Stimulated activated CD4-positive, alpha-beta T cell treated with anti-CD3 and anti-CD28 coated beads, TNF-alpha, amount 100 ng/mL, for 48 hours (primary cell): ENCODE measurements around the gene TEX35.
"Not testable (repeated sequence)": the region's sequence is repeated elsewhere in the genome, so short reads cannot be mapped to it uniquely, and the experiment has no call there.

Experiments
- DNase-seq, 3 donors: peaks; one replicate each; pipeline ENCODE4 v3.0.0-alpha.2; 2020; ENCODE audit warnings: low read depth in 3 of 3

Gene TEX35

GRCh38 chr1:178541829-178542553 lies 29.1 kb downstream of the TEX35 start:
- DNase-seq, result peak in 1 of 3 donors; percentile 34

GRCh38 chr1:178542554-178543289 lies 29.8 kb downstream of the TEX35 start:
- DNase-seq, result peak; percentile 77 to 84 (median 81)

DNA sequence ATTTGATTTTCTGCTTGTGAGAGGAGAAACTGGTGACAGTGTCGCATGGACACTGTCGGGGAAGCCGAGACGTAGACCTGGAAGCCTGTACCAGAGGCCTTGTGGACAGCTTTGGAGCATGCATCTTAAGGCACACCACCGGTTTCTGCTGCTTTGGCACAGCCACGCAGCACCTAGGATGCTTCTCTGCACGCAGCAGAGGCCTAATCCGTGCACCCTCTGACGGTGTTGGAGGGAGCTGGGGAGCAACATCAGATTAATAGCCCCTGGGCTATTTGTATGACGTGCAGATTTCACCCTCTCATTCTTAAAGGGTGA lies 30.3 kb downstream of the TEX35 start:
- DNase-seq, result no peak

DNA sequence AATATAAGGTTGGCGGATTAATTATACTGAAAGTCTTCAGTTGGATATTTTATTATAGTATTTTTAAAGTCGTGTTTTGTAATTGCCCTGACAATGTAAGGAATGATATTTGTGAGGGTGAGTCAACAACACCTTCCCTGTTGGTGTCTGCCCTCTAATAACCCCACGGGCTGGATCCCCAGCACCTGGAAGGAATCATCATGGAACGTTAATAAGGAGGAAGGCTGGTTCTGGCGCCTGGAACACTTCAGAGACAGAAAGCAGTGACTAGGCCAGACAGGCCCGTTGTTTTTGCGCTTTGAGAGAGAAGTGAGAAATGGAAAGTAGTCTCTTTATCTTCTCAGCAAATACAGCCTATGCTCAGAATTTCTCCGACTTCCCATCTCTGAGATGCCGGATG lies 31.6 kb downstream of the TEX35 start:
- no peak for DNase-seq

DNA sequence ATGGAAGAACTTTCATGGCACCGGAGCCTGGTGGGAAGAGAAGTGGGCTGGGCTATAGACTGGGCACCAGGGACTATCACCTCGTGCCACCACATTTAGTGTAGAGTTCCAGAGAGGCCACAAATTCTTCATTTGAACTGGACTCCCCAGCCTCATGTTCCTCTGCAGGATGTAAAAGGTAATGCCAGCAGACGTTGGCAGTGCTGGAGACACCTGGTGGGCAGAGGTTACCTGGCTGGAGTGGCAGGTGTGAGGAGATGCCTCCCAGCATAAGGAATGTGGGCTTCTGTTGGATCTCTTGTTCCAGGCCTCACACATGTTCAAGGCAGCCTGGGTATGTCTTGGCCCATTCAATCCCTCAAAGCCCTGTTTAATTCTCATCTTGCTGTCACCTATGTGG lies 35.2 kb downstream of the TEX35 start:
- no peak for DNase-seq

DNA sequence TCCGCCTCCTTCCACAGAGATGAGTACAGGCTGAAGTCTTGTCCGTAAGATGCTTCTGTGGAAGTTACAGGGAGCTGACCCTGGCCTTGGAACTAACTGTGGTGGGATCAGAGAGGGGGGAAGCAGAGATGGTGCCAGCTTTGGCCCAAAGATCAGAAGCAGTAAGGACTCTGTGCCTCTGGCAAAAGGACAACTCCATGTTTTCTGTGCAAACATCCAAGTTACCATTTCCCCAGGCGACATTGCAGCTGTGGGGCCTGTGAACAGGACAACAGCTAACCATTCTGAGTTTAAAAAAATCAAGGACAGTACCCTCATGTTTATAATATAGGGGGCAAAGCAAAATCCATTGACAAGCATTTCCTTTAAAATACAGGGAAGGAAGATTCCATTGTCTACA lies 38.4 kb downstream of the TEX35 start:
- no peak for DNase-seq

DNA sequence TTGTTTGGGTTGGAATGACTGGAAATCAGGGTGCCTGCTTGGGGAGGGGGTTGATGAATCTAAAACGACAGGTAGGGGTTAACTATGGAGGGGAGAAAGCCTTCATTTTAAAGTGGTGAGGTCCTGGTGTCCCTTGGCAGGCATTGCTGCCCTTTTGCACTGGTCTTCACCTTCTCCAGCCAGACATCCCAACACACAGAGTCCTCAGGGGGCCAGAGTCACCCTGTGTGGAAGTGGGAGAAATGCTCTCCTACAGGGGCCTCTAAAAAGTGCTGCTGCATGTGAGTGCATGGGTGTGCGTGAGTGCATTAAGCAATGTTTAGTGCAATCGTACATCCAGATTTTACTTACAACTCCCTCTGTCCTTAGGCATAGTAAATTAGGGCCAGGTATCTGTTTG lies 39.0 kb downstream of the TEX35 start:
- no peak for DNase-seq

DNA sequence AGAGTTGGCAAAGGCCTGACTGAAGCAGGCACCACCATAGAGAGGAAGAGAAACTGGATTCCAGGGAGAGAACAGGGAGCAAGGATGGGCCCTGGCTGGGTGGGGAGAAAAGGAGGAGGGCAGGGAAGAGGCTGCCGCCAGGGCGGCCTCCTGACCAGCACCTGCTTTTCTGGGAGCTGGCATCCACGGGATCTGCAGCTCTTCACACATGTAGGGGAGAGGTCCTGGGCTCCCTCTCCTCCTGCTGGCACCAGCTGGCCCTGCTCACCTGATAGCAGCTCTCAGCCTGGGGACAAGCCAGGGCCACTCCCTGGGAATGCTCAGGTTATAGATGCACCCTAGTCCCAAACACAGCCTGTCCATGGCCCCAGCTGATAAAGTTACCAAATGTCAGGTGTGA lies 39.9 kb downstream of the TEX35 start:
- DNase-seq, result no peak

- not testable (repeated sequence) for DNase-seq
Measured at GRCh38 chr1:178554351-178554750, 41.4 kb downstream of the TEX35 start.

DNA sequence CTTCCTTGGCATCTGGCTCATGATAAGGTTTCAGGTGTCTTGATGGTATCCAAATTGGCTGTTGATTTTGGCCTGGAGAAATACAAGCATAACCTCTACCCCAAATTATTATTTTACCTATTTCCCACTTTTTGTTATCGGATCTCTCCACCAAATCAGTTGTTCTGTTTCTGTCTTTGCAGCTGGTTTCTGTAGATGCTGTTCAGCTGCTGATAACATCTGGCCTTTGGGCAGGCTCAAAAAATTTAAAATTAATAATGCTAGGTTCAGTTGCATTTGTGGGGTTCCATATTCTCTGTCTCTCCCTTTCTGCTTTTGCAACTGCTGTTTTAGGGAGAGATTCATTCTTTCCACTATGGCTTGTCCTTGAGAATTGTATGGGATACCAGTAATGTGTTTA lies 42.7 kb downstream of the TEX35 start:
- DNase-seq, result not testable (repeated sequence)

- not testable (repeated sequence) for DNase-seq
Measured at GRCh38 chr1:178558816-178559215, 45.9 kb downstream of the TEX35 start.

- no peak for DNase-seq
Measured at GRCh38 chr1:178560871-178561376, 48.0 kb downstream of the TEX35 start.

GRCh38 chr1:178563099-178563820 lies 50.4 kb downstream of the TEX35 start:
- DNase-seq, result no peak

DNA sequence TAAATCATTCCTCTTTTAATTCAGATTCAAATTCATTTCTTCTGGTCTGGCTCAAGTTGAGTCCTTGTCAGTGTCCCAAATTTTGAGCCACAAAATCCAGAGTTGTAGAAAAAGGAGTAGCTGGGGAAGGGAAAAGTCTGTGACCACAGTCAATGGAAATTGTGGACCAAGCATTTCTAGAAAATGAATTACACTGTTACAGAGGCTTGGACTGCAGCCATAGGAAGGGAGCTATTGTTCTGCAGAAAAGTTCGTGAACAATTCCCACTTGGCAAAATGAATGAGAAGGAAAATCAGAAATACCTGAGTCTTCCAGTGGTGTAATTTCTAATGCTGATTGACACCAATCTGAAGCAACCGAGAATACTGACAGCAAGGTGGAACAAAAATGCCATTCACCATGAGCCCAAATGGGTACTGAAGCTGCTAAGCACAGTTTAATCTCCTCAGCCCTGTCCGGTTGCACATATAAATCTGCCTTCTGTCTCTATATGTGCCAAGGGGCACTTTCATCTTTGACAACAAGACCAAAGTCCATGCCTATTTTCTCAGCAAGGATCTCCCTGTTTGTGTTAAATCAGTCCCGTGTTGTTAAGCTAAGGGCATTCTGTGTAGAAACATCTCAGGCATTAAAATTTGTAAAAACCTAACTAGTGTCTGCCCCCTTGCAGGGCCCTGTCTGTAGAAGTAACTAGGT lies 51.3 kb downstream of the TEX35 start:
- DNase-seq, result no peak

DNA sequence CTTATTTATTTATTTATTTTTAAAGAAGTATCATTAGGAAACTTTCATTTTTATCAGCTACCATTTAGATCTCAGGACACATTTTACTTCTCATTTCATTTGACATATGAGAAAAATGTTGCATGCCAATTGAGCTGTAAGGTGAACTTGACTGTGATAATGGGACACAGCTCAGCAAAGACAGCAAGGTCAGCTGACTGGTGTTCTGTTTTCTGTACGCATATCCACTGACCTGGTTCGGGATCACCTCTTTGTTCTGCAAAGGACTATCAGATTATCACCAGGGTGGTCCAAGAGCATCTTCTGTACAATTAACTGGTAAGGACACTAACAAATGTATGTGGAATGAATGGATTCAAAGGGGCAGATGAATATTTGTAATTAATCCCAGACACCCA lies 51.9 kb downstream of the TEX35 start:
- DNase-seq, result no peak

DNA sequence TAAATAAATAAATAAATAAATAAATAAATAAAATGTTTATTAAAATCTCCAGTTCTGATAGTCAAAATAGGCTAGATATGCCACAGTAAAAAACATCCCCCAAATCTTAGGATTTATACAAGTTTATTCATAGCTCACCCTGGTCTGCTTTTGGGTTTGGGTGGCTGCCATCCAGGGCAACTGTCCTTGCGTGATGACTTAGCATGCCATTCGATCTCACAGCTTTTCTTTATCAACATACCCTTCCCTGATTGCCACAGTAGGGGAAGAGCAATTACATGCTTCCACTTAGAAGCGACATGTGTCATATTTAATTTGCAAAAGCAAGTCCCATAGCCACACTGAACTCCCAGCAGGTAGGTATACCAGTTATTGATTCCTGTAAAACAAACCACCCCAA lies 52.7 kb downstream of the TEX35 start:
- no peak for DNase-seq

DNA sequence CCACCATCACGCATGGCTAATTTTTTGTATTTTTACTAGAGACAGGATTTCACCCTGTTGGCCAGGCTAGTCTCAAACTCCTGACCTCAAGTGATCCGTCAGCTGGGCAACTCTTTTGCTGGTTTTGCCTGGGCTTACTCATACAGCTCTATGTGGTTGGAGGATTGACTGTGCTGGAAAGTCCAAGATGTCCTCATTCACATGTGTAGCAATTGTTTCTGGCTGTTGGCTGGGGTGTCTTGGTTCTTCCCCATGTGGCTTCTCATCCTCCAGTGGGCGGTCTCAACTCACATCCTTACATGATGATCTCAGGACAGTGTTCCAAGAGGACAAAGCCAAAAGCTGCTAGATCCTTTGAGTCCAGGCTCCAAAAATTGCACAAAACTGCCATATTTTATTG lies 53.3 kb downstream of the TEX35 start:
- no peak for DNase-seq

DNA sequence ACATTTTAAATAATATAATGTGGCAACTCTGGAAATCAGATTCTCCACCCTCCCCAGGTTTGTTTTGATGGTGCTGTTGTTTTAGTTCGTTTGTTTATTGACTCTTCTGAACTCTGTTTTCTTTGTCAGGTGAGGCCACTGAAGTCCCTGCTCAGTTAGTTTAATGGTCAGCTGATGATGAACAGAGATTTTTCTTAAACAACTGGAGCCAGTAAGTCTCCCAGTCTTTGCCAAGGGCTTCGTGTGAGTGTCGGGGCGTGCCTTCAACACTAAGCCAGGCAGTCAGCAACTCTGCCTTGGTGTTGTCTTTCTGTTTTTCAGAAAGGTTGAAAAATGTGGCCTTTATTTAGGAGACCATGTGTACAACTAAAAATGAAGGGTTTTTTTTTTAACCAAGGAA lies 58.9 kb downstream of the TEX35 start:
- DNase-seq, result no peak
